ENCODE results near the gene TNFAIP1. TPM values are rescaled to one million over a fixed set of nuclear protein-coding genes. Genes with fewer than 3 reads are reported as not detected.

Gene TNFAIP1
- total RNA-seq, 1 donor = 31.8 TPM

GRCh38 chr17:28385037-28385400 is 49.5 kb downstream of the TNFAIP1 start:
- Histone ChIP-seq H3K27me3 (ENCODE audit: insufficient read depth, low read length) (no peaks in the 10 kb centered on the region), H3K9me3 (ENCODE audit: low read depth, low read length) (no peaks in the 10 kb centered on the region), H3K27ac (ENCODE audit: low read depth, low read length) (no peak overlapping the region), H4K20me1 (ENCODE audit: insufficient read depth, low read length) (peaks cover 3% of the 10 kb centered on the region), H2AFZ (ENCODE audit: low read length) (no peak overlapping the region), H3K4me2 (ENCODE audit: insufficient read depth, low read length) (no peak overlapping the region), H3K36me3 (ENCODE audit: insufficient read depth, low read length) (no peaks in the 10 kb centered on the region), H3K4me3 (ENCODE audit: insufficient read depth, low read length) (no peak overlapping the region), H3K4me1 (ENCODE audit: insufficient read depth, low read length) (no peaks in the 10 kb centered on the region), H3K79me2 (ENCODE audit: insufficient read depth, low read length) (no peaks in the 10 kb centered on the region)
- TF ChIP-seq CTCF (IDR thresholded peaks at IDR 0.05; ENCODE audit: extremely low read depth, low read depth, low read length) = no peak
- DNase-seq (ENCODE audit: insufficient read length, low spot score, missing footprints) = no peak

- Histone ChIP-seq H3K27ac (ENCODE audit: low read depth, low read length) (no peak overlapping the region), H3K4me2 (ENCODE audit: insufficient read depth, low read length) (no peak overlapping the region), H3K9me3 (ENCODE audit: low read depth, low read length) (no peaks in the 10 kb centered on the region), H4K20me1 (ENCODE audit: insufficient read depth, low read length) (peaks cover 3% of the 10 kb centered on the region), H3K4me3 (ENCODE audit: insufficient read depth, low read length) (no peak overlapping the region), H3K36me3 (ENCODE audit: insufficient read depth, low read length) (no peaks in the 10 kb centered on the region), H2AFZ (ENCODE audit: low read length) (no peak overlapping the region), H3K4me1 (ENCODE audit: insufficient read depth, low read length) (no peaks in the 10 kb centered on the region), H3K79me2 (ENCODE audit: insufficient read depth, low read length) (no peaks in the 10 kb centered on the region), H3K27me3 (ENCODE audit: insufficient read depth, low read length) (no peaks in the 10 kb centered on the region)
- TF ChIP-seq CTCF (IDR thresholded peaks at IDR 0.05; ENCODE audit: extremely low read depth, low read depth, low read length) = no peak
- no peak for DNase-seq (ENCODE audit: insufficient read length, low spot score, missing footprints)
Measured at GRCh38 chr17:28385406-28385805, 49.8 kb downstream of the TNFAIP1 start.

GRCh38 chr17:28386391-28386790 is 50.8 kb downstream of the TNFAIP1 start:
- no peak for TF ChIP-seq CTCF (IDR thresholded peaks at IDR 0.05; ENCODE audit: extremely low read depth, low read depth, low read length)
- no peaks in the 10 kb centered on the region for H3K27me3 ChIP-seq (ENCODE audit: insufficient read depth, low read length)
- peak; percentile 41 for DNase-seq (ENCODE audit: insufficient read length, low spot score, missing footprints)
- no peak overlapping the region for H3K4me3 ChIP-seq (ENCODE audit: insufficient read depth, low read length)
- H2AFZ ChIP-seq (ENCODE audit: low read length) = no peak overlapping the region
- H3K79me2 ChIP-seq (ENCODE audit: insufficient read depth, low read length) = no peaks in the 10 kb centered on the region
- no peaks in the 10 kb centered on the region for H3K36me3 ChIP-seq (ENCODE audit: insufficient read depth, low read length)
- H4K20me1 ChIP-seq (ENCODE audit: insufficient read depth, low read length) = peaks cover 3% of the 10 kb centered on the region
- no peaks in the 10 kb centered on the region for H3K9me3 ChIP-seq (ENCODE audit: low read depth, low read length)
- no peaks in the 10 kb centered on the region for H3K4me1 ChIP-seq (ENCODE audit: insufficient read depth, low read length)
- no peak overlapping the region for H3K4me2 ChIP-seq (ENCODE audit: insufficient read depth, low read length)
- H3K27ac ChIP-seq (ENCODE audit: low read depth, low read length) = no peak overlapping the region

DNA sequence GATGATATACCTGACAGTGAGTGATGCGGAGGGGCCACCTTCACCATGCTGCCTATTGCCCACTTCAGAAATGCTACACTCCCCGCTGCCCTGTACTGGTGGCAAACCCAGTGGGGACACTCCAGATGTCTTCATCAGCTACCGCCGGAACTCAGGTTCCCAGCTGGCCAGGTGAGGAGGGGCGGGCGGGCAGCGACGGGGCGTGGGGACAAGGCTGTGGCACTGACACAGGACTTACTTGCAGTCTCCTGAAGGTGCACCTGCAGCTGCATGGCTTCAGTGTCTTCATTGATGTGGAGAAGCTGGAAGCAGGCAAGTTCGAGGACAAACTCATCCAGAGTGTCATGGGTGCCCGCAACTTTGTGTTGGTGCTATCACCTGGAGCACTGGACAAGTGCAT is 52.5 kb downstream of the TNFAIP1 start:
- H3K27me3 ChIP-seq (ENCODE audit: insufficient read depth, low read length) = no peaks in the 10 kb centered on the region
- no peaks in the 10 kb centered on the region for H3K4me1 ChIP-seq (ENCODE audit: insufficient read depth, low read length)
- H4K20me1 ChIP-seq (ENCODE audit: insufficient read depth, low read length) = peaks cover 3% of the 10 kb centered on the region
- no peak for TF ChIP-seq CTCF (IDR thresholded peaks at IDR 0.05; ENCODE audit: extremely low read depth, low read depth, low read length)
- H2AFZ ChIP-seq (ENCODE audit: low read length) = no peak overlapping the region
- H3K27ac ChIP-seq (ENCODE audit: low read depth, low read length) = no peak overlapping the region
- no peak for DNase-seq (ENCODE audit: insufficient read length, low spot score, missing footprints)
- no peaks in the 10 kb centered on the region for H3K36me3 ChIP-seq (ENCODE audit: insufficient read depth, low read length)
- H3K4me3 ChIP-seq (ENCODE audit: insufficient read depth, low read length) = no peak overlapping the region
- H3K9me3 ChIP-seq (ENCODE audit: low read depth, low read length) = no peaks in the 10 kb centered on the region
- no peaks in the 10 kb centered on the region for H3K79me2 ChIP-seq (ENCODE audit: insufficient read depth, low read length)
- H3K4me2 ChIP-seq (ENCODE audit: insufficient read depth, low read length) = no peak overlapping the region
